ENCODE measurements around the gene TEN1. TPM values are rescaled to one million over a fixed set of nuclear protein-coding genes. Genes with fewer than 3 reads are reported as not detected.
A peak's percentile ranks its signal among the peaks of the same experiment; 100 is the strongest.

Gene TEN1
- total and polyA plus RNA-seq, 2 of the 13 experiments (the other 11 are each of a cell fraction or from before 2014, with no cell fraction given): 18.0 to 21.3 TPM

- TF ChIP-seq SNAPC5 (CRISPR knock-in tag; IDR thresholded peaks at IDR 0.05; ENCODE audit: borderline replicate concordance) (no peak), THAP8 (CRISPR knock-in tag; IDR thresholded peaks at IDR 0.05; ENCODE audit: borderline replicate concordance) (no peak), ZNF256 (CRISPR knock-in tag; conservative IDR thresholded peaks at IDR 0.05) (no peak), CERS6 (CRISPR knock-in tag; IDR thresholded peaks at IDR 0.05) (no peak), POLR2A (IDR thresholded peaks at IDR 0.05; ENCODE audit: insufficient read depth in 1 of 2, low read depth in 2 of 2, low read length in 2 of 2) (peak in 1 of 2 experiments; percentile 41; a peak in 1 of 4 replicates), NFIB (CRISPR knock-in tag; IDR thresholded peaks at IDR 0.05; ENCODE audit: borderline replicate concordance) (no peak), ZSCAN21 (CRISPR knock-in tag; IDR thresholded peaks at IDR 0.05; ENCODE audit: borderline replicate concordance) (no peak), CAMTA2 (CRISPR knock-in tag; IDR thresholded peaks at IDR 0.05; ENCODE audit: borderline replicate concordance) (no peak), ZFP1 (CRISPR knock-in tag; IDR thresholded peaks at IDR 0.05) (no peak), EP300 (IDR thresholded peaks at IDR 0.05; ENCODE audit: low read depth in 2 of 2, low read length in 2 of 2) (peak in 1 of 2 experiments; percentile 40; a peak in 1 of 4 replicates), EP300 (CRISPR knock-in tag; IDR thresholded peaks at IDR 0.05; ENCODE audit: borderline replicate concordance) (no peak), ZNF781 (CRISPR knock-in tag; IDR thresholded peaks at IDR 0.05; ENCODE audit: borderline replicate concordance, not compliant biosample characterization) (no peak), ZNF652 (CRISPR knock-in tag; IDR thresholded peaks at IDR 0.05; ENCODE audit: borderline replicate concordance, low read depth) (no peak; the same call in 1 of the 2 replicates), ZNF512 (CRISPR knock-in tag; IDR thresholded peaks at IDR 0.05) (no peak), TEAD3 (CRISPR knock-in tag; optimal IDR thresholded peaks at IDR 0.05; ENCODE audit: borderline replicate concordance) (peak; percentile 6), HBP1 (CRISPR knock-in tag; IDR thresholded peaks at IDR 0.05; ENCODE audit: low read depth) (no peak), RFXANK (CRISPR knock-in tag; IDR thresholded peaks at IDR 0.05) (no peak), ARNT (IDR thresholded peaks at IDR 0.05) (no peak), FOSL2 (CRISPR knock-in tag; IDR thresholded peaks at IDR 0.05) (no peak), MXD1 (CRISPR knock-in tag; IDR thresholded peaks at IDR 0.05) (no peak), SIN3B (IDR thresholded peaks at IDR 0.05; ENCODE audit: low read length) (no peak), ZNF547 (CRISPR knock-in tag; IDR thresholded peaks at IDR 0.05) (0 out of 2 replicates have a peak, but pooled peaks have one; percentile 30), ETV6 (CRISPR knock-in tag; conservative IDR thresholded peaks at IDR 0.05) (no peak), KMT2B (CRISPR knock-in tag; IDR thresholded peaks at IDR 0.05) (peak; percentile 17), SRSF4 (IDR thresholded peaks at IDR 0.05; ENCODE audit: low read depth, low read length, poor library complexity, severe bottlenecking) (no peak), MEIS2 (CRISPR knock-in tag; IDR thresholded peaks at IDR 0.05) (no peak)
These were observed 2.7 kb upstream of the TEN1 start (continued) for GRCh38 chr17:75976175-75976848.

Measured in HepG2 (cell line).